Measurements from ENCODE around the gene PEX11B. TPM values are rescaled to one million over a fixed set of nuclear protein-coding genes. Genes with fewer than 3 reads are reported as not detected.

Gene PEX11B
- total RNA-seq, 1 donor from 2014 or later, result 26.6 TPM

GRCh38 chr1:145892486-145893087, 25.9 kb downstream of the PEX11B start:
- H3K4me3 ChIP-seq (ENCODE audit: low read length in 3 of 3), result peak overlapping the region in 2 of 3 donors; percentile 34 to 65
- no peaks in the 10 kb centered on the region for H3K9me3 ChIP-seq (ENCODE audit: control insufficient read depth in 3 of 3, low read length in 3 of 3)

GRCh38 chr1:145891587-145892485, 26.7 kb downstream of the PEX11B start:
- Histone ChIP-seq H3K9ac (ENCODE audit: low read depth in 1 of 3, low read length in 3 of 3) (peak overlapping the region; percentile 54 to 74 (median 62)), H3K27me3 (ENCODE audit: control insufficient read depth in 3 of 3, insufficient read depth in 3 of 3, low read length in 3 of 3) (no peaks in the 10 kb centered on the region), H3K4me1 (ENCODE audit: control insufficient read depth in 3 of 3, insufficient read depth in 3 of 3, low read length in 3 of 3) (peaks cover 15 to 28% (median 19%) of the 10 kb centered on the region in 3 donors), H3K4me3 (ENCODE audit: low read length in 3 of 3) (peak overlapping the region; percentile 34 to 65 (median 50)), H3K9me3 (ENCODE audit: control insufficient read depth in 3 of 3, low read length in 3 of 3) (no peaks in the 10 kb centered on the region), H3K36me3 (ENCODE audit: control insufficient read depth in 3 of 3, insufficient read depth in 3 of 3, low read length in 3 of 3) (no peaks in the 10 kb centered on the region), H3K27ac (ENCODE audit: low read depth, low read length) (peak overlapping the region; percentile 84)

More at GRCh38 chr1:145892486-145893087, 25.9 kb downstream of the PEX11B start:
- Histone ChIP-seq H3K4me1 (ENCODE audit: control insufficient read depth in 3 of 3, insufficient read depth in 3 of 3, low read length in 3 of 3) (peaks cover 15 to 28% (median 19%) of the 10 kb centered on the region in 3 donors), H3K9ac (ENCODE audit: low read depth in 1 of 3, low read length in 3 of 3) (peak overlapping the region in 2 of 3 donors; percentile 62 to 74), H3K27me3 (ENCODE audit: control insufficient read depth in 3 of 3, insufficient read depth in 3 of 3, low read length in 3 of 3) (no peaks in the 10 kb centered on the region), H3K36me3 (ENCODE audit: control insufficient read depth in 3 of 3, insufficient read depth in 3 of 3, low read length in 3 of 3) (no peaks in the 10 kb centered on the region), H3K27ac (ENCODE audit: low read depth, low read length) (peak overlapping the region; percentile 84)

DNA sequence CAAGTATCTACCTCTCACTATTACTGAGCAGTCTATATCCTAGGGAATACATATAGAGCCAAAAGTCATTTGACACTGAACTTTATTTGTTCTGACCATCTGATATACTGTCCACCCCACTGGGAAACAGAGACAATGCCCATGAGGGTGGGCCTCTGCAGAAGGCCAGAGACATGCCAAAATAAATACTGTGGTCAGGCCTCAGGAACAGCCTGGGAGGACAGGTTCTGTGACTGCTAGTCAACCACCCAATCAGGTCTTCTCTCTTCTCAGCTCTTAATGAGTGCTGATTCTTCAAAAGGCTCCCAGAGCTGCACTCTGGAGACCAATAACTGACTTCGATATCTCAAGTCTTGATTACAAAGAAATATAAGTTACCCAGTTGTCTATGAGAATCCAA, 27.4 kb downstream of the PEX11B start:
- Histone ChIP-seq H3K9ac (ENCODE audit: low read depth in 1 of 3, low read length in 3 of 3) (peak overlapping the region in 2 of 3 donors; percentile 62 to 74), H3K4me3 (ENCODE audit: low read length in 3 of 3) (peak overlapping the region in 1 of 3 donors; percentile 50), H3K27me3 (ENCODE audit: control insufficient read depth in 3 of 3, insufficient read depth in 3 of 3, low read length in 3 of 3) (no peaks in the 10 kb centered on the region), H3K27ac (ENCODE audit: low read depth, low read length) (peak overlapping the region; percentile 84), H3K36me3 (ENCODE audit: control insufficient read depth in 3 of 3, insufficient read depth in 3 of 3, low read length in 3 of 3) (no peaks in the 10 kb centered on the region), H3K9me3 (ENCODE audit: control insufficient read depth in 3 of 3, low read length in 3 of 3) (no peaks in the 10 kb centered on the region), H3K4me1 (ENCODE audit: control insufficient read depth in 3 of 3, insufficient read depth in 3 of 3, low read length in 3 of 3) (peaks cover 15 to 28% (median 19%) of the 10 kb centered on the region in 3 donors)

GRCh38 chr1:145889722-145890121, 28.8 kb downstream of the PEX11B start:
- no peaks in the 10 kb centered on the region for H3K36me3 ChIP-seq (ENCODE audit: control insufficient read depth in 3 of 3, insufficient read depth in 3 of 3, low read length in 3 of 3)
- no peak overlapping the region for H3K4me3 ChIP-seq (ENCODE audit: low read length in 3 of 3)
- H3K9ac ChIP-seq (ENCODE audit: low read depth in 1 of 3, low read length in 3 of 3), result peak overlapping the region in 2 of 3 donors; percentile 55 to 61
- peaks cover 22 to 34% (median 22%) of the 10 kb centered on the region in 3 donors for H3K4me1 ChIP-seq (ENCODE audit: control insufficient read depth in 3 of 3, insufficient read depth in 3 of 3, low read length in 3 of 3)
- peaks cover 0 to 3% (median 0%) of the 10 kb centered on the region in 3 donors for H3K27me3 ChIP-seq (ENCODE audit: control insufficient read depth in 3 of 3, insufficient read depth in 3 of 3, low read length in 3 of 3)
- H3K27ac ChIP-seq (ENCODE audit: low read depth, low read length), result no peak overlapping the region
- no peaks in the 10 kb centered on the region for H3K9me3 ChIP-seq (ENCODE audit: control insufficient read depth in 3 of 3, low read length in 3 of 3)

DNA sequence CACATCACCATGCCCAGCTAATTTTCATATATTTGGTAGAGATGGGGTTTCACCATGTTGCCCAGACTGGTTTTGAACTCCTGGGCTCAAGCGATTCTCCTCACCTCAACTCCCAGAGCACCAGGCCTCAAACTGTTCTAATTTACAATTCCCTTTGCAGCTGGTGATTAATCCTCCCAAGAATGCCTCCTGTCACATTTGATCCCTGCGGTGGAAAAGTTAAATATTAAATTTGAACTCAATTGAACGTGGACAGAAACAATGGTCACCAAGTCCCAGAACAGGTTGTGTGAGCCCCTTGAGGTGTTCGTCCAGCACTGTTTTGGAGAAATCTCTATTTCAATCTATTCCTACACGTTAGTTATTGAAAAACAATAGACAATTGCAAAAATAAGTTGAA, 30.9 kb downstream of the PEX11B start:
- Histone ChIP-seq H3K9me3 (ENCODE audit: control insufficient read depth in 3 of 3, low read length in 3 of 3) (no peaks in the 10 kb centered on the region), H3K36me3 (ENCODE audit: control insufficient read depth in 3 of 3, insufficient read depth in 3 of 3, low read length in 3 of 3) (no peaks in the 10 kb centered on the region), H3K27ac (ENCODE audit: low read depth, low read length) (no peak overlapping the region), H3K4me1 (ENCODE audit: control insufficient read depth in 3 of 3, insufficient read depth in 3 of 3, low read length in 3 of 3) (peaks cover 21 to 30% (median 22%) of the 10 kb centered on the region in 3 donors), H3K27me3 (ENCODE audit: control insufficient read depth in 3 of 3, insufficient read depth in 3 of 3, low read length in 3 of 3) (peaks cover 0 to 3% (median 0%) of the 10 kb centered on the region in 3 donors), H3K4me3 (ENCODE audit: low read length in 3 of 3) (no peak overlapping the region), H3K9ac (ENCODE audit: low read depth in 1 of 3, low read length in 3 of 3) (no peak overlapping the region)

GRCh38 chr1:145886816-145887215, 31.7 kb downstream of the PEX11B start:
- Histone ChIP-seq H3K4me3 (ENCODE audit: low read length in 3 of 3) (no peak overlapping the region), H3K27ac (ENCODE audit: low read depth, low read length) (no peak overlapping the region), H3K27me3 (ENCODE audit: control insufficient read depth in 3 of 3, insufficient read depth in 3 of 3, low read length in 3 of 3) (peaks cover 0 to 3% (median 0%) of the 10 kb centered on the region in 3 donors), H3K36me3 (ENCODE audit: control insufficient read depth in 3 of 3, insufficient read depth in 3 of 3, low read length in 3 of 3) (no peaks in the 10 kb centered on the region), H3K9me3 (ENCODE audit: control insufficient read depth in 3 of 3, low read length in 3 of 3) (no peaks in the 10 kb centered on the region), H3K4me1 (ENCODE audit: control insufficient read depth in 3 of 3, insufficient read depth in 3 of 3, low read length in 3 of 3) (peaks cover 13 to 23% (median 17%) of the 10 kb centered on the region in 3 donors), H3K9ac (ENCODE audit: low read depth in 1 of 3, low read length in 3 of 3) (no peak overlapping the region)

GRCh38 chr1:145886390-145886789, 32.1 kb downstream of the PEX11B start:
- H3K9ac ChIP-seq (ENCODE audit: low read depth in 1 of 3, low read length in 3 of 3), result peak overlapping the region in 2 of 3 donors; percentile 3 to 50
- no peak overlapping the region for H3K27ac ChIP-seq (ENCODE audit: low read depth, low read length)
- H3K36me3 ChIP-seq (ENCODE audit: control insufficient read depth in 3 of 3, insufficient read depth in 3 of 3, low read length in 3 of 3), result no peaks in the 10 kb centered on the region
- H3K9me3 ChIP-seq (ENCODE audit: control insufficient read depth in 3 of 3, low read length in 3 of 3), result no peaks in the 10 kb centered on the region
- peaks cover 0 to 3% (median 0%) of the 10 kb centered on the region in 3 donors for H3K27me3 ChIP-seq (ENCODE audit: control insufficient read depth in 3 of 3, insufficient read depth in 3 of 3, low read length in 3 of 3)
- peaks cover 8 to 19% (median 13%) of the 10 kb centered on the region in 3 donors for H3K4me1 ChIP-seq (ENCODE audit: control insufficient read depth in 3 of 3, insufficient read depth in 3 of 3, low read length in 3 of 3)
- H3K4me3 ChIP-seq (ENCODE audit: low read length in 3 of 3), result peak overlapping the region; percentile 77 to 85 (median 85)

- peak within 1 kb of the TSS in 2 of 3 donors; percentile 3 to 50 for H3K9ac ChIP-seq (ENCODE audit: low read depth in 1 of 3, low read length in 3 of 3)
- no peak within 1 kb of the TSS for H3K27ac ChIP-seq (ENCODE audit: low read depth, low read length)
- no peaks in the 10 kb centered on the region for H3K9me3 ChIP-seq (ENCODE audit: control insufficient read depth in 3 of 3, low read length in 3 of 3)
- peaks cover 3 to 13% (median 11%) of the 10 kb centered on the region in 3 donors for H3K4me1 ChIP-seq (ENCODE audit: control insufficient read depth in 3 of 3, insufficient read depth in 3 of 3, low read length in 3 of 3)
- H3K27me3 ChIP-seq (ENCODE audit: control insufficient read depth in 3 of 3, insufficient read depth in 3 of 3, low read length in 3 of 3), result peaks cover 0 to 3% (median 0%) of the 10 kb centered on the region in 3 donors
- no peaks in the 10 kb centered on the region for H3K36me3 ChIP-seq (ENCODE audit: control insufficient read depth in 3 of 3, insufficient read depth in 3 of 3, low read length in 3 of 3)
- peak within 1 kb of the TSS; percentile 77 to 85 (median 85) for H3K4me3 ChIP-seq (ENCODE audit: low read length in 3 of 3)
Observed at GRCh38 chr1:145885738-145886287, 32.7 kb downstream of the PEX11B start, which contains the start of gene ANKRD35. ANKRD35 (minus strand) TSS chr1:145885866; CDS start chr1:145885758, 108 bp downstream.

- no peaks in the 10 kb centered on the region for H3K9me3 ChIP-seq (ENCODE audit: control insufficient read depth in 3 of 3, low read length in 3 of 3)
- H3K27ac ChIP-seq (ENCODE audit: low read depth, low read length), result no peak overlapping the region
- H3K4me3 ChIP-seq (ENCODE audit: low read length in 3 of 3), result no peak overlapping the region
- H3K4me1 ChIP-seq (ENCODE audit: control insufficient read depth in 3 of 3, insufficient read depth in 3 of 3, low read length in 3 of 3), result peaks cover 3 to 8% (median 8%) of the 10 kb centered on the region in 3 donors
- H3K9ac ChIP-seq (ENCODE audit: low read depth in 1 of 3, low read length in 3 of 3), result no peak overlapping the region
- H3K36me3 ChIP-seq (ENCODE audit: control insufficient read depth in 3 of 3, insufficient read depth in 3 of 3, low read length in 3 of 3), result no peaks in the 10 kb centered on the region
- H3K27me3 ChIP-seq (ENCODE audit: control insufficient read depth in 3 of 3, insufficient read depth in 3 of 3, low read length in 3 of 3), result peaks cover 0 to 3% (median 0%) of the 10 kb centered on the region in 3 donors
Observed at GRCh38 chr1:145884675-145885074, 33.8 kb downstream of the PEX11B start.

Measured in skeletal muscle tissue (tissue), 4 donors.